Spleen (tissue), 11 donors: ENCODE measurements around the gene ABHD8. TPM values are rescaled to one million over a fixed set of nuclear protein-coding genes. Genes with fewer than 3 reads are reported as not detected.

Experiments
- DNase-seq: peaks from one replicate; pipeline ENCODE4 v3.0.0-alpha.2; 2020
- H3K27ac ChIP-seq, 8 donors: fragments of 200-600 bp; sonication (generic) in 7 of 8; 1 replicate in 4 of 8; 2 replicates in 4 of 8; pipeline versions ENCODE4 v1.5.0 to v1.8.0; 2016 to 2021; ENCODE audit warnings: inconsistent platforms in 4 of 8, mild to moderate bottlenecking in 4 of 8, moderate library complexity in 1 of 8
- H3K27me3 ChIP-seq, 7 donors: fragments of 200-600 bp; sonication (generic) in 6 of 7; replicated peaks in 1 of 7; 1 replicate in 4 of 7; 2 replicates in 3 of 7; pipeline versions ENCODE4 v1.5.0 to v1.8.0; 2016 to 2021; ENCODE audit warnings: inconsistent platforms in 3 of 7, mild to moderate bottlenecking in 1 of 7
- H3K36me3 ChIP-seq, 6 donors: fragments of 200-600 bp; sonication (generic) in 5 of 6; 1 replicate in 4 of 6; 2 replicates in 2 of 6; pipeline versions ENCODE4 v1.5.0 to v1.8.0; 2016 to 2021; ENCODE audit warnings: inconsistent platforms in 2 of 6
- H3K4me1 ChIP-seq, 6 donors: fragments of 200-600 bp; sonication (generic) in 5 of 6; 1 replicate in 3 of 6; 2 replicates in 3 of 6; pipeline versions ENCODE4 v1.5.0 to v1.8.0; 2016 to 2021; ENCODE audit warnings: inconsistent platforms in 3 of 6
- H3K4me3 ChIP-seq, 8 donors: fragments of 200-600 bp; sonication (generic) in 7 of 8; 1 replicate in 4 of 8; 2 replicates in 4 of 8; pipeline versions ENCODE4 v1.5.0 to v1.8.0; 2016 to 2021; ENCODE audit warnings: inconsistent platforms in 4 of 8, mild to moderate bottlenecking in 4 of 8, moderate library complexity in 2 of 8
- H3K9me3 ChIP-seq, 8 donors: fragments of 200-600 bp; sonication (generic) in 7 of 8; 1 replicate in 4 of 8; 2 replicates in 4 of 8; pipeline versions ENCODE4 v1.5.0 to v1.8.0; 2016 to 2021; ENCODE audit warnings: inconsistent platforms in 4 of 8
- CTCF ChIP-seq, 11 experiments: fragments of 200-600 bp in 7 of 11; fragments of 450-650 bp in 4 of 11; sonication (generic) in 4 of 11; IDR thresholded peaks in 8 of 11; conservative IDR thresholded peaks in 3 of 11; 1 replicate in 7 of 11; 2 replicates in 4 of 11; pipeline versions ENCODE4 v1.4.0 to v1.8.0; 2016 to 2021; ENCODE audit warnings: antibody characterized with exemption in 11 of 11, inconsistent platforms in 4 of 11, mild to moderate bottlenecking in 1 of 11
- POLR2A ChIP-seq, 3 donors: fragments of 450-650 bp; IDR thresholded peaks; one replicate each; pipeline ENCODE4 v1.5.1; 2017; ENCODE audit warnings: antibody characterized with exemption in 3 of 3, mild to moderate bottlenecking in 1 of 3
- POLR2AphosphoS5 ChIP-seq, 3 donors: sonication (generic); formaldehyde crosslinking; IDR thresholded peaks; one replicate each; pipeline ENCODE4 v1.5.1; 2017; ENCODE audit warnings: antibody characterized with exemption in 3 of 3
- WGBS, 5 donors: extraction: QIAGEN DNeasy Blood & Tissue Kit in 3 of 5; methylation state at CpG; one replicate each; pipeline versions ENCODE4 v1.1.5 to v1.1.7; 2013 to 2018; 5-methylcytosine and 5-hydroxymethylcytosine counted together
- intact Hi-C: fragments of 100-400 bp; cut with DNase I; formaldehyde crosslinking; loops from one replicate; pipeline ENCODE4 v1.15.0; 2023; ENCODE audit warnings: low total_unique reads
- polyA plus RNA-seq, 3 donors: library from polyadenylated mRNA; stranded (reverse); fragments of 200-250 nt; gene quantifications; one replicate each; pipeline ENCODE4 v1.2.1, GENCODE V29; 2013
- total RNA-seq, 7 donors: library from RNA; depleted of rRNA in 3 of 7; stranded (reverse); fragments of >200 nt in 3 of 7; fragmentation: NEBNext Ultra II Directional in 4 of 7; extraction: Animal tissue kit (Norgen Biotek cat#: 25700) in 4 of 7; gene quantifications; one replicate each; pipeline versions ENCODE4 v1.1.0 to v1.2.1, GENCODE V29; 2016 to 2021
- donor health status: healthy with polysubstance abuse.
- donor health status: DM: no; HTN: no; CAD: no; lungs with moderate emphysema.
- donor health status: DM: no; HTN: no; CAD: no.
- donor health status: Bipolar disorder and iron deficiency.
- donor health status: healthy.
- donor health status: DM: no; HTN: no; CAD: no.
- donor health status: DM: yes; HTN: yes; CAD: no.

ABHD8 gene
- total and polyA plus RNA-seq, 10 donors: 6.5 to 18.7 (median 12.2) TPM

GRCh38 chr19:17320435-17320834 is 17.2 kb upstream of the ABHD8 start:
- Histone ChIP-seq H3K27me3 (no peaks in the 10 kb centered on the region), H3K4me1 (peaks cover 0 to 33% (median 7%) of the 10 kb centered on the region in 6 donors), H3K27ac (no peak overlapping the region), H3K4me3 (no peak overlapping the region), H3K36me3 (peaks cover 0 to 82% (median 53%) of the 10 kb centered on the region in 6 donors), H3K9me3 (no peaks in the 10 kb centered on the region)
- intact Hi-C loops: no loop called here
- no peak for DNase-seq
- TF ChIP-seq POLR2AphosphoS5 (IDR thresholded peaks at IDR 0.05) (peak in 2 of 3 donors; percentile 5 to 18), POLR2A (IDR thresholded peaks at IDR 0.05) (no peak), CTCF (IDR thresholded peaks at IDR 0.05 in 8 of 11, conservative IDR thresholded peaks at IDR 0.05 in 3 of 11) (no peak)
- 83 to 91% (median 88%) methylated on average over 6 to 11 of the region's 11 CpGs for WGBS, 5 donors

- WGBS, 5 donors: 92 to 97% (median 93%) methylated on average over 39 to 40 of the region's 40 CpGs
- no peaks in the 10 kb centered on the region for H3K9me3 ChIP-seq
- H3K27me3 ChIP-seq: no peaks in the 10 kb centered on the region
- no peak overlapping the region for H3K27ac ChIP-seq
- H3K36me3 ChIP-seq: peaks cover 0 to 84% (median 57%) of the 10 kb centered on the region in 6 donors
- no peak for DNase-seq
- intact Hi-C loops: no loop called here
- H3K4me3 ChIP-seq: no peak overlapping the region
- H3K4me1 ChIP-seq: peaks cover 0 to 33% (median 7%) of the 10 kb centered on the region in 6 donors
- TF ChIP-seq POLR2A (IDR thresholded peaks at IDR 0.05) (no peak), POLR2AphosphoS5 (IDR thresholded peaks at IDR 0.05) (no peak), CTCF (IDR thresholded peaks at IDR 0.05 in 8 of 11, conservative IDR thresholded peaks at IDR 0.05 in 3 of 11) (no peak)
Measured at GRCh38 chr19:17319473-17320238, 16.4 kb upstream of the ABHD8 start.

- TF ChIP-seq POLR2A (IDR thresholded peaks at IDR 0.05): no peak
- no peak for TF ChIP-seq POLR2AphosphoS5 (IDR thresholded peaks at IDR 0.05)
- TF ChIP-seq CTCF (IDR thresholded peaks at IDR 0.05 in 8 of 11, conservative IDR thresholded peaks at IDR 0.05 in 3 of 11): no peak
- 66 to 75% (median 72%) methylated on average over 5 to 6 of the region's 6 CpGs for WGBS, 5 donors
- peaks cover 0 to 27% (median 3%) of the 10 kb centered on the region in 6 donors for H3K4me1 ChIP-seq
- no peak for DNase-seq
- H3K4me3 ChIP-seq: no peak overlapping the region
- H3K27ac ChIP-seq: no peak overlapping the region
- H3K27me3 ChIP-seq: no peaks in the 10 kb centered on the region
- intact Hi-C loops: no loop called here
- peaks cover 0 to 91% (median 64%) of the 10 kb centered on the region in 6 donors for H3K36me3 ChIP-seq
- no peaks in the 10 kb centered on the region for H3K9me3 ChIP-seq
Measured at GRCh38 chr19:17318966-17319365, 15.7 kb upstream of the ABHD8 start.

- H3K36me3 ChIP-seq: peaks cover 0 to 81% (median 36%) of the 10 kb centered on the region in 6 donors
- H3K27ac ChIP-seq: no peak overlapping the region
- H3K4me1 ChIP-seq: peaks cover 11 to 42% (median 24%) of the 10 kb centered on the region in 6 donors
- TF ChIP-seq CTCF (IDR thresholded peaks at IDR 0.05 in 8 of 11, conservative IDR thresholded peaks at IDR 0.05 in 3 of 11) (no peak), POLR2A (IDR thresholded peaks at IDR 0.05) (no peak), POLR2AphosphoS5 (IDR thresholded peaks at IDR 0.05) (no peak)
- WGBS, 5 donors: 93 to 97% (median 95%) methylated on average over 13 to 19 of the region's 19 CpGs
- H3K9me3 ChIP-seq: no peaks in the 10 kb centered on the region
- no peak for DNase-seq
- intact Hi-C loops: no loop called here
- H3K27me3 ChIP-seq: no peaks in the 10 kb centered on the region
- H3K4me3 ChIP-seq: no peak overlapping the region
Measured at GRCh38 chr19:17314007-17314593, 10.9 kb upstream of the ABHD8 start.
